NCI-H748 (cell line): Measurements from ENCODE around the gene SERPINB10.
"Not testable (repeated sequence)": the region's sequence is repeated elsewhere in the genome, so short reads cannot be mapped to it uniquely, and the experiment has no call there.

Source experiments
- DNase-seq: peaks from one replicate; lab custom pipeline; 2025; ENCODE audit not compliant: unreplicated experiment; lab: John Stamatoyannopoulos, UW

SERPINB10 gene

GRCh38 chr18:63890950-63891304 lies 16.8 kb upstream of the SERPINB10 start:
- DNase-seq, result peak; percentile 67

- no peak for DNase-seq
Observed at GRCh38 chr18:63892566-63892965, 15.2 kb upstream of the SERPINB10 start.

- no peak for DNase-seq
Observed at GRCh38 chr18:63894106-63894772, 13.5 kb upstream of the SERPINB10 start.

GRCh38 chr18:63895190-63895589 lies 12.6 kb upstream of the SERPINB10 start:
- DNase-seq, result no peak

- DNase-seq, result no peak
Observed at GRCh38 chr18:63897072-63897471, 10.7 kb upstream of the SERPINB10 start.

- no peak for DNase-seq
Observed at GRCh38 chr18:63899206-63899605, 8.6 kb upstream of the SERPINB10 start.

- DNase-seq, result no peak
Observed at GRCh38 chr18:63903851-63904570, 3.7 kb upstream of the SERPINB10 start.

- no peak for DNase-seq
Observed at GRCh38 chr18:63904694-63905093, 3.1 kb upstream of the SERPINB10 start.

- DNase-seq, result peak; percentile 27
Observed at GRCh38 chr18:63905361-63905760, 2.4 kb upstream of the SERPINB10 start.

- no peak for DNase-seq
Observed at GRCh38 chr18:63906056-63906455, 1.7 kb upstream of the SERPINB10 start.

- DNase-seq, result no peak
Observed at GRCh38 chr18:63908858-63909257, 1.1 kb downstream of the SERPINB10 start.

GRCh38 chr18:63909870-63910269 lies 2.1 kb downstream of the SERPINB10 start:
- DNase-seq, result no peak

- DNase-seq, result no peak
Observed at GRCh38 chr18:63917817-63918216, 10.1 kb downstream of the SERPINB10 start.

- DNase-seq, result no peak
Observed at GRCh38 chr18:63922049-63922448, 14.3 kb downstream of the SERPINB10 start.

- no peak for DNase-seq
Observed at GRCh38 chr18:63924551-63924950, 16.8 kb downstream of the SERPINB10 start.

- no peak for DNase-seq
Observed at GRCh38 chr18:63928331-63928730, 20.6 kb downstream of the SERPINB10 start.

GRCh38 chr18:63929369-63929768 lies 21.6 kb downstream of the SERPINB10 start:
- DNase-seq, result not testable (repeated sequence)

GRCh38 chr18:63930773-63931354 lies 23.1 kb downstream of the SERPINB10 start:
- no peak for DNase-seq

- DNase-seq, result peak; percentile 85
Observed at GRCh38 chr18:63936156-63936931, 28.6 kb downstream of the SERPINB10 start.

- DNase-seq, result no peak
Observed at GRCh38 chr18:63936932-63937393, 29.2 kb downstream of the SERPINB10 start.

- DNase-seq, result no peak
Observed at GRCh38 chr18:63940008-63940407, 32.2 kb downstream of the SERPINB10 start.
